Esophagus squamous epithelium (tissue), 5 donors: ENCODE measurements around the gene KCNB1. TPM values are rescaled to one million over a fixed set of nuclear protein-coding genes. Genes with fewer than 3 reads are reported as not detected.

Experiments
- DNase-seq: peaks from one replicate; lab custom pipeline; 2025; lab: John Stamatoyannopoulos, UW
- H3K27ac ChIP-seq, 4 donors: fragments of 200-600 bp; sonication (generic); one replicate each; pipeline ENCODE4 v1.5.1; 2016 to 2019; ENCODE audit warnings: mild to moderate bottlenecking in 1 of 4
- H3K27me3 ChIP-seq, 4 donors: fragments of 200-600 bp; sonication (generic); 1 replicate in 3 of 4; 2 replicates in 1 of 4; pipeline versions ENCODE4 v1.5.1 to v1.6.0; 2017 to 2021; ENCODE audit warnings: antibody characterized with exemption in 1 of 4
- H3K36me3 ChIP-seq, 3 donors: fragments of 200-600 bp; sonication (generic); one replicate each; pipeline ENCODE4 v1.5.1; 2016 to 2019
- H3K4me1 ChIP-seq, 3 donors: fragments of 200-600 bp; sonication (generic); one replicate each; pipeline ENCODE4 v1.5.1; 2017 to 2019
- H3K4me3 ChIP-seq, 4 donors: fragments of 200-600 bp; sonication (generic); 1 replicate in 3 of 4; 2 replicates in 1 of 4; pipeline ENCODE4 v1.5.1; 2016 to 2019; ENCODE audit warnings: mild to moderate bottlenecking in 2 of 4, moderate library complexity in 1 of 4
- H3K9me3 ChIP-seq, 3 donors: fragments of 200-600 bp; sonication (generic); one replicate each; pipeline ENCODE4 v1.5.1; 2016 to 2019
- POLR2A ChIP-seq, 4 donors: fragments of 450-650 bp; IDR thresholded peaks; one replicate each; pipeline ENCODE4 v1.6.1; 2017; ENCODE audit warnings: antibody characterized with exemption in 4 of 4, mild to moderate bottlenecking in 4 of 4, moderate library complexity in 3 of 4
- WGBS, 2 donors: methylation state at CpG; one replicate each; pipeline ENCODE4 v1.1.5; 2018; 5-methylcytosine and 5-hydroxymethylcytosine counted together
- intact Hi-C: fragments of 100-400 bp; cut with DNase I; formaldehyde crosslinking; loops from one replicate; pipeline ENCODE4 v1.15.0; 2022
- total RNA-seq, 4 donors: library from RNA; depleted of rRNA; stranded (reverse); fragments of >200 nt; gene quantifications; one replicate each; pipeline ENCODE4 v1.1.0, GENCODE V29; 2016
- TF ChIP-seq, protein P1 (sequence below), 6 experiments: fragments of 450-650 bp in 4 of 6; fragments of 200-600 bp in 2 of 6; sonication (generic) in 2 of 6; IDR thresholded peaks; one replicate each; pipeline ENCODE4 v1.5.1; 2016 to 2019; ENCODE audit warnings: antibody characterized with exemption in 6 of 6, mild to moderate bottlenecking in 4 of 6, moderate library complexity in 4 of 6
- donor health status: DM: yes; HTN: yes; CAD: no.

The KCNB1 gene
- total RNA-seq, 4 donors from 2014 or later: 0.11 to 3.6 (median 1.1) TPM

DNA sequence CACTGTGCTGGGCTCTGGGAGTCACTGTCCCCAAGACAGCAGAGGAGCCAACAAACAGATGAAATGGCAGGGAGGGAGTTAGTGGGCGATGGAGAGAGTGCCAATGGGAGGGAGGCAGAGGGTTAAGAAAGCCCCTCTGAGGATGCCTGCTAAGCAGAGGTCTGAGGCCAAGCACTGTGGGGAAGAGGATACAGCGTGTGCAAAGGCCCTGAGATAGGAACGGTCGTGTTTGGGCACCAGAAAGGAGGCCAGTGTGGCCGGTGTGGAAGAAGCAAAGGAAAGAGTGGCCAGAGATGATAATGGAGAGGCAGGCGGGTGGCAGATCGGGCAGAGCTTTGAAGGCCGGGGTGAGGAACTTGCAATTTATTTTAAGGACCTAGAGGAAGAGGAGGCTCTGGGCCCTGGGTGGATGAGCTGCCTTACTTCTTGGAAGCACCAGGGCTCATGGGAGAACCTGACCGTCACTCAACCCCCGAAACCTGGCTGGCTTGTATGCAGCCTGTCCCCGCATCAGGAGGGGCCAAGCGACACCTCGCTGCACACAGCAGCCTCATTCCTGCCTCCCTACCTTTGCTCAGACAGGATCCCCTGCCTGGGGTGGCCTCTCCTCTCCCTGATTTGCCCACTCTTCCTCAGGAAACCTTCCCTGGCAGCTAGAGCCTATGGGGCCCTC is 73.0 kb downstream of the KCNB1 start:
- no peaks in the 10 kb centered on the region for H3K9me3 ChIP-seq
- H3K4me1 ChIP-seq: peaks cover 0 to 24% (median 8%) of the 10 kb centered on the region in 3 donors
- WGBS, 2 donors: 84 to 85% methylated on average over 13 of the region's 13 CpGs
- no peak overlapping the region for H3K4me3 ChIP-seq
- TF ChIP-seq POLR2A (IDR thresholded peaks at IDR 0.05): no peak
- TF ChIP-seq, protein P1, sequence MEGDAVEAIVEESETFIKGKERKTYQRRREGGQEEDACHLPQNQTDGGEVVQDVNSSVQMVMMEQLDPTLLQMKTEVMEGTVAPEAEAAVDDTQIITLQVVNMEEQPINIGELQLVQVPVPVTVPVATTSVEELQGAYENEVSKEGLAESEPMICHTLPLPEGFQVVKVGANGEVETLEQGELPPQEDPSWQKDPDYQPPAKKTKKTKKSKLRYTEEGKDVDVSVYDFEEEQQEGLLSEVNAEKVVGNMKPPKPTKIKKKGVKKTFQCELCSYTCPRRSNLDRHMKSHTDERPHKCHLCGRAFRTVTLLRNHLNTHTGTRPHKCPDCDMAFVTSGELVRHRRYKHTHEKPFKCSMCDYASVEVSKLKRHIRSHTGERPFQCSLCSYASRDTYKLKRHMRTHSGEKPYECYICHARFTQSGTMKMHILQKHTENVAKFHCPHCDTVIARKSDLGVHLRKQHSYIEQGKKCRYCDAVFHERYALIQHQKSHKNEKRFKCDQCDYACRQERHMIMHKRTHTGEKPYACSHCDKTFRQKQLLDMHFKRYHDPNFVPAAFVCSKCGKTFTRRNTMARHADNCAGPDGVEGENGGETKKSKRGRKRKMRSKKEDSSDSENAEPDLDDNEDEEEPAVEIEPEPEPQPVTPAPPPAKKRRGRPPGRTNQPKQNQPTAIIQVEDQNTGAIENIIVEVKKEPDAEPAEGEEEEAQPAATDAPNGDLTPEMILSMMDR (IDR thresholded peaks at IDR 0.05): no peak
- peak overlapping the region in 3 of 4 donors; percentile 22 to 60 (median 39) for H3K27ac ChIP-seq
- peaks cover 0 to 47% (median 0%) of the 10 kb centered on the region in 4 donors for H3K27me3 ChIP-seq
- intact Hi-C loops: no loop called here
- H3K36me3 ChIP-seq: no peaks in the 10 kb centered on the region
- no peak for DNase-seq

DNA sequence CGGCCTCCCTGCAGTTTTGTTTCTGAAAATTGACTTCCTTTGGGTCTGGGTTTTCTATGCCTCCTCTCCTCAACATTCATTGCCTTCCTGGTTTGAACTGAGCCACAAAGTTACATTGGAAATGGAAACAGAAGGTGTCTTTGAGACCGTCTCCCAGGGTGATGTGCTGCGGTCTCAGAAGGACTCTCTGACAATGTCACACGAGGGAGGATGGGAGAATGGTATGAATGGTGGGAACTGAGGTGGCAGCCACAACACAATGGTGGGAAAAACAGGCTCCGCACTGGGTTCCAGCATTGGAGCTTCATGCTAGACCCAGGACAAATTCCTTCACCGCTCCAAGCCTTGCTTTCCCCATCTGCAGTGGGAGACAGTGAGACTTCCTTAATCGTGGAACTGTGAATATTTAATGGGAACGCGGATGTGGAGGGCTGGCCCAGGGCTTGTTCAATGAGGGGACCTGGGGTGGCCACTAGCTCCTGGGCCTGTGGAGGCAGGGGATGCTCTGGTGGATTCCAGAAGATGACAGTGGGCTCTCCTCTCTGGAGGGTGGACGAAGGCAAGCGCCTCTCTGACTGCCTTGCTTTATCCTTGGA is 73.9 kb downstream of the KCNB1 start:
- no peaks in the 10 kb centered on the region for H3K9me3 ChIP-seq
- TF ChIP-seq POLR2A (IDR thresholded peaks at IDR 0.05): no peak
- TF ChIP-seq, protein P1 (IDR thresholded peaks at IDR 0.05): no peak
- no peak for DNase-seq
- H3K4me3 ChIP-seq: no peak overlapping the region
- peaks cover 0 to 24% (median 8%) of the 10 kb centered on the region in 3 donors for H3K4me1 ChIP-seq
- 82 to 84% methylated on average over 4 to 11 of the region's 11 CpGs for WGBS, 2 donors
- H3K27ac ChIP-seq: no peak overlapping the region
- H3K27me3 ChIP-seq: peaks cover 0 to 39% (median 0%) of the 10 kb centered on the region in 4 donors
- no peaks in the 10 kb centered on the region for H3K36me3 ChIP-seq
- intact Hi-C loops: no loop called here

DNA sequence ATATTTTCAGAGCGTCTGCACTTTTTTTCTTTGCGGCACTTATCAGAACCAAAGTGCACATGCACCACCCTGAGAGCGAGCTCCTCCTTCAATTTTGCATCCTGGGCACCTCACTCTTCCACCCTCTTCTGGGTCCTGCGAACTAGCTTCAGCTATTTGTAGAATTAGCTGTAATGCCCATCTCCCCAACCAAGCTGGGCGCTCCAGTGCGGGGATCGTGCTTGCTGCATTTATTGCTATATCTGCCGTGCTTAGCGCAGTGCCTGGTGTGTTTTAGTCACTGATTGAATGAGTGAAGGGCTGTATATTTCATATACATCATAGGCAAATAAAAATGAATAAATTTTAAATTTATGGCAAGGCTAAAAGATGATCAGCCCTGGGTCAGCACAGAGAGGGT is 75.8 kb downstream of the KCNB1 start:
- Histone ChIP-seq H3K4me1 (peaks cover 0 to 25% (median 8%) of the 10 kb centered on the region in 3 donors), H3K27ac (no peak overlapping the region), H3K4me3 (no peak overlapping the region), H3K36me3 (no peaks in the 10 kb centered on the region), H3K27me3 (peaks cover 0 to 29% (median 0%) of the 10 kb centered on the region in 4 donors), H3K9me3 (peaks cover 0 to 11% (median 0%) of the 10 kb centered on the region in 3 donors)
- TF ChIP-seq POLR2A (IDR thresholded peaks at IDR 0.05): no peak
- TF ChIP-seq, protein P1 (IDR thresholded peaks at IDR 0.05): no peak
- no peak for DNase-seq
- intact Hi-C loops: no loop called here
- WGBS, 2 donors: 74 to 76% methylated on average over 7 to 9 of the region's 9 CpGs

DNA sequence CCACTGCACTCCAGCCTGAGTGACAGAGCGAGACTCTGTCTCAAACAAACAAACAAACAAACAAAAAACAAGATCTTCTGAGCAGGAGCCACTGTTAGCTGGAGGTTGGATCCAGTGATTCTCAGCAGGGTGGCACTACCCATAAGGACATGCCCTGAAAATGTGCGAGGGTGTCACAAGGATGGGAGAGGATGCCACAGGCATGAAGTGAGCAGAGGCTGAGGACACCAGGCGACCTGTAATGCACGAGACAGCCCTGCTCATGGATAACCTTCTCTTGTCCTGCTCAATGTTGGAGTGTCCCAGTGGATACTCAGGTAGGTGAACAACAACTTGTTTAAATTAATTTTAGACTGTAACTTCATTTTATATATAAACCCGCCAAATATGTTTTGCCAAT is 76.8 kb downstream of the KCNB1 start:
- 63 to 78% methylated on average over 5 of the region's 5 CpGs for WGBS, 2 donors
- H3K9me3 ChIP-seq: peaks cover 0 to 11% (median 0%) of the 10 kb centered on the region in 3 donors
- no peak for DNase-seq
- TF ChIP-seq, protein P1 (IDR thresholded peaks at IDR 0.05): no peak
- TF ChIP-seq POLR2A (IDR thresholded peaks at IDR 0.05): no peak
- no peak overlapping the region for H3K27ac ChIP-seq
- peaks cover 0 to 22% (median 10%) of the 10 kb centered on the region in 3 donors for H3K4me1 ChIP-seq
- peaks cover 0 to 29% (median 0%) of the 10 kb centered on the region in 4 donors for H3K27me3 ChIP-seq
- no peak overlapping the region for H3K4me3 ChIP-seq
- intact Hi-C loops: no loop called here
- no peaks in the 10 kb centered on the region for H3K36me3 ChIP-seq

DNA sequence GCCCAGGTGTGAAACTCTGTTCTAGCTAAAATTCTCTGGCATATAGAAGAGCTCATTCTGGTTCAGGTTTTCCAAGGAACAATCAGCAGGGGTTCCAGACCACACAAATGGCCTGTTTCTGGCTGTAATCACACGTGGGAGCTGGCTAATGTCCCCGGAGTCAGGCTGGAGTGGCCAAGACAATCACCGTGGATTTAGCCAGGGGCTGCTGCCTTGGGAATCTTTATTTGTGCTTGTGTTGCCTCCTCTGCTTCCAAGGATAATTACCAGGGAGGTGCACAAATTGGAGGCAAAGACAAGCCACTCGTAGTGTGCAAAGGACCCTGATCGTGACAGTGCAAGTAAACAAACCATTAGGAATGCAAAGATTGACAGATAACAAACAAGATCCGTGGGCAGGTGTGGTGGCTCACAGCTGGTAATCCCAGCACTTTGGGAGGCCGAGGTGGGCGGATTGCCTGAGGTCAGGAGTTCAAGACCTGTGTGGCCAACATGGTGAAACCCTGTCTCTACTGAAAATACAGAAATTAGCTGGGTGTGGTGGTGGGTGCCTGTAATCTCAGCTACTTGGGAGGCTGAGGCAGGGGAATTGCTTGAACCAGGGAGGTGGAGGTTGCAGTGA is 77.3 kb downstream of the KCNB1 start:
- intact Hi-C loops: no loop called here
- DNase-seq: no peak
- Histone ChIP-seq H3K9me3 (peaks cover 0 to 11% (median 0%) of the 10 kb centered on the region in 3 donors), H3K4me1 (peaks cover under 1 to 22% (median 6%) of the 10 kb centered on the region in 3 donors), H3K27ac (no peak overlapping the region), H3K27me3 (peaks cover 0 to 28% (median 0%) of the 10 kb centered on the region in 4 donors), H3K4me3 (no peak overlapping the region), H3K36me3 (no peaks in the 10 kb centered on the region)
- 33 to 46% methylated on average over 6 to 8 of the region's 8 CpGs for WGBS, 2 donors
- no peak for TF ChIP-seq POLR2A (IDR thresholded peaks at IDR 0.05)
- TF ChIP-seq, protein P1 (IDR thresholded peaks at IDR 0.05): no peak
